ENCODE results near the gene NDUFA8. TPM values are rescaled to one million over a fixed set of nuclear protein-coding genes. Genes with fewer than 3 reads are reported as not detected.

The NDUFA8 gene
- total RNA-seq, 4 donors from 2014 or later = 39.0 to 84.0 (median 71.9) TPM

GRCh38 chr9:122122903-122123632, 36.5 kb downstream of the NDUFA8 start:
- Histone ChIP-seq H3K4me3 (no peak overlapping the region), H3K27ac (no peak overlapping the region), H3K36me3 (no peaks in the 10 kb centered on the region), H3K4me1 (peaks cover 0 to 35% (median 16%) of the 10 kb centered on the region in 3 donors), H3K27me3 (peaks cover 30% of the 10 kb centered on the region), H3K9me3 (no peaks in the 10 kb centered on the region)
- TF ChIP-seq EP300 (IDR thresholded peaks at IDR 0.05) (no peak), POLR2A (IDR thresholded peaks at IDR 0.05) (no peak), POLR2AphosphoS5 (IDR thresholded peaks at IDR 0.05) (no peak), CTCF (IDR thresholded peaks at IDR 0.05) (peak; percentile 97 to 99 (median 98))
- ATAC-seq = peak; percentile 48
- WGBS, 2 donors (ENCODE audit: low coverage in 1 of 2) = 11 to 29% methylated on average over 5 to 6 of the region's 13 CpGs

GRCh38 chr9:122122468-122122867, 37.1 kb downstream of the NDUFA8 start:
- peaks cover 0 to 35% (median 16%) of the 10 kb centered on the region in 3 donors for H3K4me1 ChIP-seq
- 8% methylated on average over 2 of the region's 6 CpGs; no CpG with 5 or more reads in 1 of the 2 donors for WGBS, 2 donors (ENCODE audit: low coverage in 1 of 2)
- H3K9me3 ChIP-seq = no peaks in the 10 kb centered on the region
- ATAC-seq = no peak
- H3K27me3 ChIP-seq = peaks cover 30% of the 10 kb centered on the region
- no peak for TF ChIP-seq EP300 (IDR thresholded peaks at IDR 0.05)
- TF ChIP-seq POLR2A (IDR thresholded peaks at IDR 0.05) = no peak
- no peak for TF ChIP-seq POLR2AphosphoS5 (IDR thresholded peaks at IDR 0.05)
- TF ChIP-seq CTCF (IDR thresholded peaks at IDR 0.05) = no peak
- no peak overlapping the region for H3K27ac ChIP-seq
- H3K4me3 ChIP-seq = no peak overlapping the region
- H3K36me3 ChIP-seq = no peaks in the 10 kb centered on the region

GRCh38 chr9:122121931-122122330, 37.6 kb downstream of the NDUFA8 start:
- WGBS, 2 donors (ENCODE audit: low coverage in 1 of 2) = no CpG with 5 or more reads among the region's 6 CpGs

GRCh38 chr9:122121391-122121790, 38.2 kb downstream of the NDUFA8 start:
- ATAC-seq = no peak
- Histone ChIP-seq H3K36me3 (no peaks in the 10 kb centered on the region), H3K4me3 (no peak overlapping the region), H3K4me1 (peaks cover 0 to 24% (median 10%) of the 10 kb centered on the region in 3 donors), H3K27ac (no peak overlapping the region), H3K9me3 (no peaks in the 10 kb centered on the region), H3K27me3 (peaks cover 19% of the 10 kb centered on the region)
- TF ChIP-seq CTCF (IDR thresholded peaks at IDR 0.05) (no peak), POLR2A (IDR thresholded peaks at IDR 0.05) (no peak), POLR2AphosphoS5 (IDR thresholded peaks at IDR 0.05) (no peak), EP300 (IDR thresholded peaks at IDR 0.05) (no peak)
- 100% methylated on average over 1 of the region's 10 CpGs; no CpG with 5 or more reads in 1 of the 2 donors for WGBS, 2 donors (ENCODE audit: low coverage in 1 of 2)

More at GRCh38 chr9:122121931-122122330, 37.6 kb downstream of the NDUFA8 start:
- Histone ChIP-seq H3K36me3 (no peaks in the 10 kb centered on the region), H3K4me1 (peaks cover 0 to 30% (median 15%) of the 10 kb centered on the region in 3 donors), H3K4me3 (no peak overlapping the region), H3K27ac (no peak overlapping the region), H3K27me3 (peaks cover 24% of the 10 kb centered on the region), H3K9me3 (no peaks in the 10 kb centered on the region)
- TF ChIP-seq POLR2AphosphoS5 (IDR thresholded peaks at IDR 0.05) (no peak), POLR2A (IDR thresholded peaks at IDR 0.05) (no peak), CTCF (IDR thresholded peaks at IDR 0.05) (no peak)
- no peak for ATAC-seq
